Calu3 (cell line): ENCODE data around the gene NCKAP1. TPM values are rescaled to one million over a fixed set of nuclear protein-coding genes. Genes with fewer than 3 reads are reported as not detected.
"Not testable (repeated sequence)": the region's sequence is repeated elsewhere in the genome, so short reads cannot be mapped to it uniquely, and the experiment has no call there.

Experiments
- BruUV-seq: library from RNA; stranded (reverse); fragments of 400-500 nt; replicated peaks from 2 replicates; lab custom pipeline; 2021; lab: Mats Ljungman, UMichigan
- CTCF ChIA-PET: fragments of 300-600 bp; sonication (Branson Sonifier 250); formaldehyde crosslinking; loops from one replicate; lab custom pipeline; 2022; ENCODE audit warnings: antibody characterized with exemption; lab: Charles Lee
- DNase-seq: peaks from one replicate; pipeline ENCODE4 v3.0.0; 2022
- H3K27ac Mint-ChIP-seq: one replicate; pipeline ENCODE4 v1.8.0; 2022; ENCODE audit warnings: mixed read lengths; ENCODE audit not compliant: unreplicated experiment
- H3K27me3 Mint-ChIP-seq: one replicate; pipeline ENCODE4 v1.8.0; 2022; ENCODE audit warnings: mixed read lengths; ENCODE audit not compliant: unreplicated experiment
- H3K36me3 Mint-ChIP-seq: one replicate; pipeline ENCODE4 v1.8.0; 2022; ENCODE audit warnings: mild to moderate bottlenecking, moderate library complexity, mixed read lengths; ENCODE audit not compliant: insufficient read depth, unreplicated experiment
- H3K4me1 Mint-ChIP-seq: one replicate; pipeline ENCODE4 v1.8.0; 2022; ENCODE audit warnings: mild to moderate bottlenecking, low read depth, mixed read lengths; ENCODE audit not compliant: unreplicated experiment
- H3K4me3 Mint-ChIP-seq: one replicate; pipeline ENCODE4 v1.8.0; 2022; ENCODE audit warnings: mild to moderate bottlenecking, low read depth, moderate library complexity, mixed read lengths; ENCODE audit not compliant: unreplicated experiment
- H3K9me3 Mint-ChIP-seq: one replicate; pipeline ENCODE4 v1.8.0; 2022; ENCODE audit warnings: low read depth, mixed read lengths; ENCODE audit not compliant: unreplicated experiment
- intact Hi-C: fragments of 100-400 bp; cut with micrococcal nuclease; formaldehyde crosslinking; loops from one replicate; pipeline ENCODE4 v1.10.0; 2022; ENCODE audit not compliant: unreplicated experiment
- total RNA-seq: library from RNA; stranded (reverse); gene quantifications from 2 replicates; pipeline ENCODE4 v1.2.3, GENCODE V29; 2022
- TF ChIP-seq, protein P1 (sequence below): fragments of 200-600 bp; IDR thresholded peaks from one replicate; pipeline ENCODE4 v1.8.0; 2022; ENCODE audit warnings: antibody characterized with exemption; ENCODE audit not compliant: unreplicated experiment

Gene NCKAP1
- total RNA-seq, 1 experiment from 2014 or later: 157 TPM

DNA sequence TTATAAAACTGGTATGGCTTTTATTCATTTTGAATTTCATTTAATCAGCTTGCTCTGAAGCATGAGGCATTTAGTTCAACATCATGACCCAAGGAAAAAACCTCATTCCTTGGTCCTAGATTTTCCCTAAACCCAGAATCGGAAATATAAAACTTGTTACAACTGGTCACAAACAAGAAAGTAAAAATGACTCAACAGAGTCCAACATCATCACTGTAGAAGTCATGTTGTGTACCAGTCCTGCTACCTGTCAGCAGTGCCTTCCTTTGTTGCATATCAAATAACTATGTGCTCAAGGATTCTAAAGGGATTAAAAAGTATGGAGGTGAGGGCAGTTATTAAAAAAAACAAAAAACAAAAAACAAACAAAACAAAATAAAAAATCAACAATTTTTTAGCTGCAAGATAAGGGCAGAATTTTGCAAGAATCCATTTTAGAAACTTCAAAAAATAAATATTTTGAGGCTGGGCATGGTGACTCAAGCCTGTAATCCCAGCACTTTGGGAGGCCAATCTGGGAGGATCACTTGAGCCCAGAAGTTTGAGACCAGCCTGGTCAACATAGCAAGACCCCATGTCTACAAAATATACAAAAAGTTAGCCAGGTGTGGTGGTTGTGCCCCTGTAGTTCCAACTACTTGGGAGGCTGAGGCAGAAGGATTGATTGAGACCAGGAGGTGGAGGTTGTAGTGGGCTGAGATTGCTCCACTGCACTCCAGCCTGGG lies 18.4 kb downstream of the NCKAP1 start:
- intact Hi-C loops: no loop called here
- no peak for DNase-seq
- TF ChIP-seq, protein P1, sequence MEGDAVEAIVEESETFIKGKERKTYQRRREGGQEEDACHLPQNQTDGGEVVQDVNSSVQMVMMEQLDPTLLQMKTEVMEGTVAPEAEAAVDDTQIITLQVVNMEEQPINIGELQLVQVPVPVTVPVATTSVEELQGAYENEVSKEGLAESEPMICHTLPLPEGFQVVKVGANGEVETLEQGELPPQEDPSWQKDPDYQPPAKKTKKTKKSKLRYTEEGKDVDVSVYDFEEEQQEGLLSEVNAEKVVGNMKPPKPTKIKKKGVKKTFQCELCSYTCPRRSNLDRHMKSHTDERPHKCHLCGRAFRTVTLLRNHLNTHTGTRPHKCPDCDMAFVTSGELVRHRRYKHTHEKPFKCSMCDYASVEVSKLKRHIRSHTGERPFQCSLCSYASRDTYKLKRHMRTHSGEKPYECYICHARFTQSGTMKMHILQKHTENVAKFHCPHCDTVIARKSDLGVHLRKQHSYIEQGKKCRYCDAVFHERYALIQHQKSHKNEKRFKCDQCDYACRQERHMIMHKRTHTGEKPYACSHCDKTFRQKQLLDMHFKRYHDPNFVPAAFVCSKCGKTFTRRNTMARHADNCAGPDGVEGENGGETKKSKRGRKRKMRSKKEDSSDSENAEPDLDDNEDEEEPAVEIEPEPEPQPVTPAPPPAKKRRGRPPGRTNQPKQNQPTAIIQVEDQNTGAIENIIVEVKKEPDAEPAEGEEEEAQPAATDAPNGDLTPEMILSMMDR: no peak
- no peak overlapping the region for H3K4me3 Mint-ChIP-seq
- peaks cover 15% of the 10 kb centered on the region for H3K4me1 Mint-ChIP-seq
- no TSS peak for BruUV-seq
- no peaks in the 10 kb centered on the region for H3K9me3 Mint-ChIP-seq
- CTCF ChIA-PET: no interaction called here
- H3K27me3 Mint-ChIP-seq: no peaks in the 10 kb centered on the region
- peaks cover 16% of the 10 kb centered on the region for H3K36me3 Mint-ChIP-seq
- no peak overlapping the region for H3K27ac Mint-ChIP-seq

DNA sequence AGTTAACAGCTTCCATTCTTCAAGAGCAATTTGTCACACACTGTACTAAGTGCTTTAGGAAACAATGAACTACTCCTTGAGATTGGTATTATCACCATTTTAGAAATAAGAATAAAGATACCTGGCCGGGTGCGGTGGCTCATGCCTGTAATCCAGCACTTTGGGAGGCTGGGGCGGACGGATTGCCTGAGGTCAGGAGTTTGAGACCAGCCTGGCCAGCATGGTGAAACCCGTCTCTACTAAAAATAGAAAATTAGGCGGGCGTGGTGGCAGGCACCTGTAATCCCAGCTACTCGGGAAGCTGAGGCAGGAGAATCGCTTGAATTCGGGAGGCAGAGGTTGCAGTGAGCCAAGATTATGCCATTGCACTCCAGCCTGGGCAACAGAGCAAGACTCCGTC lies 20.4 kb downstream of the NCKAP1 start:
- CTCF ChIA-PET: interaction anchor here (1.1 kb wide), 1 partner anchor 11 kb away, joined by 3 read pairs; no protein-coding TSS in a partner anchor
- H3K27me3 Mint-ChIP-seq, intact Hi-C loops, H3K9me3 Mint-ChIP-seq, H3K27ac Mint-ChIP-seq, DNase-seq, BruUV-seq, H3K4me3 Mint-ChIP-seq: not testable (repeated sequence)
- Mint-ChIP-seq H3K4me1 (peaks cover 25% of the 10 kb centered on the region), H3K36me3 (peaks cover 16% of the 10 kb centered on the region)

DNA sequence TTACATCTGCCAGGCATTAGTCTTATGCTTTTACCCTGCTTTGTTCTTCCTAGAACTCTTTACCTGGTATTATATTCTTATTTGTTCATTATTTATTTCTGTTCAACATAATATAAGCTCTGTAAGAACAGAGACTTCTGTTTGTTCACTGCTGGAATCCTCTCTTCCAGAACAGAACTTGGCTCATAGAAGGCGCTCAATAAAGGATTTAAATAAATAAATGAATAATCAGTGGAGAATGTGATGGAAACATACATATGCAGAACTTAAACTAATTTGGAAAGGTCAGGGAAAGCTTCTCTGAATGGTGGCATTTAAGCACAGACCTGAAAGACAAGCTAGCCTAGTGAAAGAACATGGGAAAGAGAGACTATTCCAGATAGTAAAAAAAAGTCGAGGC lies 24.3 kb downstream of the NCKAP1 start:
- intact Hi-C loops: no loop called here
- no peak for DNase-seq
- H3K27ac Mint-ChIP-seq: no peak overlapping the region
- H3K4me3 Mint-ChIP-seq: no peak overlapping the region
- H3K4me1 Mint-ChIP-seq: peaks cover 36% of the 10 kb centered on the region
- TF ChIP-seq, protein P1: no peak
- peaks cover 7% of the 10 kb centered on the region for H3K36me3 Mint-ChIP-seq
- no peaks in the 10 kb centered on the region for H3K27me3 Mint-ChIP-seq
- H3K9me3 Mint-ChIP-seq: no peaks in the 10 kb centered on the region
- CTCF ChIA-PET: no interaction called here
- BruUV-seq: no TSS peak

DNA sequence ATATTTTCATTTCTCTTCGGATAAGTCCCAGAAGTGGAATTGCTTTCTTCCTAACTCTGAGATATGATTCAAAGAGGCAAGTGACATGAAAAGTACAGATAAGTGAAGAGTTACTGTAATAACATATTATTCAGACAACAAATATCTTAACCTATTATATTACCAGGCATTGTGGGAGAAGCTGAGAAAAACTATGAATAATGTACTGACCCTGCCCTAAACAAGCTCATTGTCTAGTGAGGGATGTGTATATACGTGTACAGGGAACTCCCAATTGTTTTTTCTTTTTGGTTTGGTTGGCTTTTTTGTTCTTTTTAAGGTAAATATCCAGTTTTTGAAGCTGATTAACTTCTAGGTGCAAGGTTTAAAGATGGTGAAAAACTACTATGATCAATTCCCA lies 26.5 kb downstream of the NCKAP1 start:
- Mint-ChIP-seq H3K4me1 (peaks cover 36% of the 10 kb centered on the region), H3K4me3 (no peak overlapping the region), H3K27ac (no peak overlapping the region), H3K9me3 (no peaks in the 10 kb centered on the region), H3K27me3 (no peaks in the 10 kb centered on the region), H3K36me3 (peaks cover 12% of the 10 kb centered on the region)
- no TSS peak for BruUV-seq
- CTCF ChIA-PET: no interaction called here
- no peak for DNase-seq
- TF ChIP-seq, protein P1: no peak
- intact Hi-C loops: no loop called here

DNA sequence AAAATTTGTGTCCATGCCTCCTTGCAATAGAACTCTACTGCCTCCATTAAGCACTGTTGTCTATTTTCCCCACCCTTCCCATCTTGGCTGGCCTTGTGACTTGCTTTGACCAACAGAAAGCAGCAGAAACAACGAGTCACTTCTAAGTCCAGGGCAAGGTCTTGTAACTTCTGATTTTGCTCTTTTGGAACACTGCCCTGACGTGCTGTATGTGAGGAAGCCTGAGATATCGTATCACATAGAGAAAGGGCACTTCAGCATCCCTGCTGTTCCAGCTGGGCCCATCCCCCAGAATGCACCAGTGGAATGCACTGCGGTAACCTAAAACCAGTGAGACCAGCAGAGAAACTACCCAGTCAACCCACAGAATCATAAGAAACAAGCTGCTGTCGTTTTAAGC lies 28.1 kb downstream of the NCKAP1 start:
- H3K9me3 Mint-ChIP-seq: no peaks in the 10 kb centered on the region
- H3K27ac Mint-ChIP-seq: no peak overlapping the region
- intact Hi-C loops: no loop called here
- no peaks in the 10 kb centered on the region for H3K27me3 Mint-ChIP-seq
- no peak overlapping the region for H3K4me3 Mint-ChIP-seq
- H3K36me3 Mint-ChIP-seq: peaks cover 12% of the 10 kb centered on the region
- no TSS peak for BruUV-seq
- DNase-seq: no peak
- peaks cover 37% of the 10 kb centered on the region for H3K4me1 Mint-ChIP-seq
- TF ChIP-seq, protein P1: no peak
- CTCF ChIA-PET: no interaction called here
